GM12873 (cell line): ENCODE data around the gene UBE3D.

Experiments used
- TF ChIP-seq, protein P1 (sequence below): IDR thresholded peaks from 2 replicates; pipeline ENCODE4 v1.5.1; 2012; ENCODE audit warnings: low read depth, mild to moderate bottlenecking, moderate library complexity, low read length, control low read depth; ENCODE audit not compliant: insufficient read depth; ENCODE audit errors: missing control alignments

UBE3D gene

DNA sequence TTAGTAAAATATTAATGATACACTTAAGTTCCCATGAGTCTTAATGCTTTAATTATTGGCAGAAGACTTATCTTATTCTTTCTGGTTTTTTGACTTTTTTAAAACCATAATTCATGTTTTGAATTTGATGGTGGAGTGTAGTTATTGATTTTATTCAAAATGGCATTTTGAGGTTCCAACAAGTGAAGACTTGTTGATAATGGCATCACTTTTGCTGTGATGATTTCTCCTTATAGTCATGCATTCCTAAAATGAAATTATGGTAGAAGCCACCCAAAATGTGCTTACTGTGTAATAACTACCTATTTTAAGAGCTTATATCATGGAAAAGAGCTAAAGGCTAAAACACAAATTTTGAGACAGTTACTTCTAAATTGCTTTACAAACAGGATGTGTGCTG is 4.0 kb upstream of the UBE3D start:
- TF ChIP-seq, protein P1, sequence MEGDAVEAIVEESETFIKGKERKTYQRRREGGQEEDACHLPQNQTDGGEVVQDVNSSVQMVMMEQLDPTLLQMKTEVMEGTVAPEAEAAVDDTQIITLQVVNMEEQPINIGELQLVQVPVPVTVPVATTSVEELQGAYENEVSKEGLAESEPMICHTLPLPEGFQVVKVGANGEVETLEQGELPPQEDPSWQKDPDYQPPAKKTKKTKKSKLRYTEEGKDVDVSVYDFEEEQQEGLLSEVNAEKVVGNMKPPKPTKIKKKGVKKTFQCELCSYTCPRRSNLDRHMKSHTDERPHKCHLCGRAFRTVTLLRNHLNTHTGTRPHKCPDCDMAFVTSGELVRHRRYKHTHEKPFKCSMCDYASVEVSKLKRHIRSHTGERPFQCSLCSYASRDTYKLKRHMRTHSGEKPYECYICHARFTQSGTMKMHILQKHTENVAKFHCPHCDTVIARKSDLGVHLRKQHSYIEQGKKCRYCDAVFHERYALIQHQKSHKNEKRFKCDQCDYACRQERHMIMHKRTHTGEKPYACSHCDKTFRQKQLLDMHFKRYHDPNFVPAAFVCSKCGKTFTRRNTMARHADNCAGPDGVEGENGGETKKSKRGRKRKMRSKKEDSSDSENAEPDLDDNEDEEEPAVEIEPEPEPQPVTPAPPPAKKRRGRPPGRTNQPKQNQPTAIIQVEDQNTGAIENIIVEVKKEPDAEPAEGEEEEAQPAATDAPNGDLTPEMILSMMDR, result no peak

DNA sequence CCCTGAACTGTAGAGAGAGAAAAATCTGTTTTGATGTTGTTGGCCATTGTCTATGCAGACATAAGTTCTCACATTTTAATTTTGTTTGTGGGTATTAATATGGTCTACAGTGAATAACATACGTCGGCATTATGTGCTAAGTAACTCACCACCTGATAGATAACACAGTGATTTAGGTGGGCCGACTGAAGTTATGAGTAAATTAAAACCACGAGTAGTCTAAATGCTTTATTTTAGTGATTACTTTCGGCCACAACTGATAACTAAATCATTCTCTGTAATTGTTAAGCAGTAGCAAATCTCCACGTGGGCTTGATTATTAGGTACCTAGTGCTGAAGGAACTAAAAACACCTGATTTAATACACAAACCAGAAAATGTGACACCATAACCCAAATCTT is 3.0 kb upstream of the UBE3D start:
- TF ChIP-seq, protein P1, result no peak

DNA sequence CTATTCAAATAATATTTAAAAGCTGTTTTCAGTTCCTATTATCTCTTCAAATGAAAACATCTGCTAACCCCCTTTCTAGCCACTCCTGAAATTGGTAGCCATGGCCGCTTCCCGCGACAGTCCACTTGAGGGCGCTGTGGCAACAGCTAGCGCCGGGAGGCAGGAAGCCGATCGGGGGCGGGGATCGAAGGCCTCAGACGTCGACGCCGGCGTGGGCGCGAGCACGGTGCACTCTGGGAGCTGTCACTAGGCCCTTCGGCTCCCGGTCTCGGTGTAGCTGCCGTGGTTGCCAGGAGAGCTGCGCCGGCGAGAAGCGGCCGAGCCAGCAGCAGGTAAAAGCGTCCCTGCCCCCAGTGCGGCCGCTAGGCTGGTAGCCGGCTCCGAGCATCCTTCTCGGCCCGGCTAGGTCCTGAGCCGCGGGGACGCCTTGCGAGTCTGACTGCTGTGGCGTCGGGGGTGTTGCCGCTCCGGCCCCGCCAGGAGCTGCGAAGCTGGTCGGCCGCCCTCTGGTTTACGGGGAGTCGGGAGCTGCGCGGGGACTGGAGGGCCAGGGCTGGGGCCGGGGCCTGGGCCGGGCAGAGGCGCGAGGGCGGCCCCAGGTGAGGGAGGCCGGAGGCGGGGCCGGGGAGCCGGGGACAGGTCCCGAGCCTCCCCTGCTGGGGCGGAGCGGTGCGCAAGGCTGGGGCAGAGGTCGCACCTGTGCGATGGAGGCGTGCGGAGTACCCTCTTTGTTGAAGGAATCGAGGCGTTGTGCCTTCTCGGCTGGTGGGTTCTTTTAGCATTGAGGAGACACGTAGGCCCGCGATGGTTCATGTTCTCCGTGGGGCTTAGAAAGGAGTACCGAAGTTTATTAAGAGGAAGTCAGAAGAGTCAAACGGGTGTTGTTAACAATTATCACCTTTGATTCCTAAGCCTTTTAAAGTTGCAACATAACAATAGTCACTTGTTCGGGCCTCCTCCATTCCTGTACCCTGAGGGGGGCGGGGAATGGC is 2.1 kb upstream of the UBE3D start, which contains the start of gene DOP1A:
TSS of gene DOP1A (plus strand) at position 224 of the 992 bp plus-strand sequence. CDS start 29,307 bp downstream, outside the sequence.
- TF ChIP-seq, protein P1, result peak; percentile 86

DNA sequence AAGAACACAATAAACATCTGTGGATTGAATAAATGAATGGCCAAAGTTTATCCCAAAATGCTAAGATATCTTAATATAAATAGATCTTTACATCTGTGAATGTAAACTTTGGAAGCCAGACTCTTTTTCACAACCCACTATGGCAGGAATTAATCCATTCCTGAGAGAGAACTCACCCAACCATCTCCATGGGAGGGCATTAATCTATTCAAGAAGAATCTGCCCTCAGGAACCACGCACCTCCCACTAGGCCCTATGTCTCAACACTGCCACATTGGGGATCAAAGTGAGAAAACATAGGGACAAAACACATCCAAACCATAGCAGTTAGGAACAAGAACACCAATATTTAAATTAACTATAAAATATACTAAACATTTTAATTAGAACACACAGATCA is 3.4 kb downstream of the UBE3D start:
- TF ChIP-seq, protein P1, result no peak

DNA sequence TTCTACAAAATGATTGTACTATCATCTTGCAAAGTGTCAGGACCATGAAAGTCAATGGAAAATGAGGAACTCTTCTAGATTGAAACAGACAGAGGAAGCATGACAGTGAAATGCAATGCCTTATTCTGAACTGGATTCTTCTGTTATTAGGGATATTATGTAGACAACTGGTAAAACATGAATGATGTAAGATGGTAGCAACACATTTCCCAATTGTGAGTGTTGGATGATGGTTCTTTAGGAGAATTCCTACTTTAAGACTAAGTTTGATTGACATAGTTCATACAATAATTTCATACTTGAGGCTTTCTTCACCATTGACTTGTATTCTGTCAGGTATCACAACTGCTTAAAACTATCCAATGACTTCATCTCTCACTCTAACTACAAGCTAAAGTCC is 4.5 kb downstream of the UBE3D start:
- TF ChIP-seq, protein P1, result no peak

DNA sequence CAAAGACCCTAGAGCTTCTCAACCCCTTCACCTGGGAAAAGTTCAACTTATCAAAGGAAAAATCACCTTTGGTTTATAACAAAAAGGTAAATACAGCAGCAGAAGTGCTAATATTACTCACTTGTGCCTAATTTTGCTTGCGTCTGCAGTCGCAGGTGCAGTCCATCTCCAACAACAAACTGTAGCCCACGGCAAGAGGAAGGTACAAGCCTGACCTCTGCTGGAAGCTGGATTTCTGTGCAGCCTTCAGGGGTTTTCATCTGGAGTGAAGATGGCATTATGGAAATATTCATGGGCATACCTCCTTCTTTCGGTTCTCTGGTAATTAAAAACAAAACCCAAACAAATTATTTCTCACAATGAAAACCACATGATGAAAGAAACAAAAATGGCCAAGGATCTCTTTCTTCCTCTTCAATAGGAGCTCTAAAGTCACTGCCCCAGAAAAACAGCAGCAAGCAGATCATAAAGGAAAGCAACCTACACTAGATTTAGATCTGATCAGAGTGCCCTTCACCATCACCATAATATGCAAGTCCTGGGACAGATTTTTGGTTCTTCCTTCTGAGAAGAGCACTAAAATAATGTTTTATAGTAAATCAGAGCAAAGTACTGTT is 7.8 kb downstream of the UBE3D start:
- TF ChIP-seq, protein P1, result peak; percentile 73

DNA sequence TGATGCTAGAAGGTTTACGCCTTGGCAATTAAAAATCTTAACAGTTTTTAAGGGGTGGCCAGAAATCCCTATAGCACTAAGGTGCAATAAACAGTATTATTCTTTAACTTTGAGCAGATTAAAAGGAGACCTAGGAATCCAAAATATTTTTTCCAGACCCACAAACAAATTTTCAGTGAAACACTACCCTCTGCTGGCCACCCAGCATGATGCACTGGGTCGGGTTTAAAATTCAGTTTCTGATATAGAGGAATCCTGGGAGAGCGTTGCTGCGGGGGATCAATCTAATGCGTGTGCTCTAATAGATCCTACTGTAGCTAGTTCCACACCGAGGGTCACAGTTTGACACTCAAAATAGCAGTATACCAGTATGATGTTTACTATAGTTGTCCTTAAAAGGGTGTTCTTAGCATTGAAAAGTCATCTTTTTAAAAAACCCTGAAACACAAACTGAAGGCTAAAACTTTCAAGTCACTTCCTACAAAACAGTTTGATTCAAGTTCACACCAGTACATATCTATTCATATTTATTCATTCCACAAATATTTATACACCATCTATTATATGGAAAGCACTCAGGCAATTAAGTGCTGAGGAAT is 10.2 kb downstream of the UBE3D start:
- TF ChIP-seq, protein P1, result peak; percentile 71
